Body of pancreas (tissue), 4 donors: ENCODE measurements around the gene ANGPTL1.

ENCODE experiments used
- POLR2A ChIP-seq, 3 donors: fragments of 450-650 bp; IDR thresholded peaks; one replicate each; pipeline ENCODE4 v1.6.1; 2016; ENCODE audit warnings: antibody characterized with exemption in 3 of 3, mild to moderate bottlenecking in 2 of 3
- TF ChIP-seq, protein P1 (sequence below), 7 experiments: fragments of 450-650 bp in 4 of 7; fragments of 200-600 bp in 3 of 7; sonication (generic) in 3 of 7; IDR thresholded peaks; one replicate each; pipeline ENCODE4 v1.5.1; 2016 to 2019; ENCODE audit warnings: antibody characterized with exemption in 7 of 7

DNA sequence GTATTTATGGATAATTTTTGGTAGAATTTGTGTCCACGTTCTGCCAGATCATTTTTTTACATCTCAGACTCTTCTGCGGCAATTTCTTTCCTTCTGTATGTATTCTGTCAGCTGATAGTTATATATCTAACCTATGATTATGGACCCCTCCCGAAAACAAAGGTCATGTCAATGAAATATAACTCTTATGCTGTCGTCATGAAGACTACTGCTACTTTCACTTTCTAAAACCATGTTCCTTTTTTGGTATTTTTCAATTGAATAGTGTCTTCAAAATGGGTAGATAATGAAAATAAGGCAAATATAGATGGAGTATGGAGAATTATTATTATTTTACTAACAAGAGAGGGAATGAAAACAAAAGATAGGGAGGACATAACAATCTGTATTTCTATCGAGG is 3.2 kb downstream of the ANGPTL1 start:
- TF ChIP-seq, protein P1, sequence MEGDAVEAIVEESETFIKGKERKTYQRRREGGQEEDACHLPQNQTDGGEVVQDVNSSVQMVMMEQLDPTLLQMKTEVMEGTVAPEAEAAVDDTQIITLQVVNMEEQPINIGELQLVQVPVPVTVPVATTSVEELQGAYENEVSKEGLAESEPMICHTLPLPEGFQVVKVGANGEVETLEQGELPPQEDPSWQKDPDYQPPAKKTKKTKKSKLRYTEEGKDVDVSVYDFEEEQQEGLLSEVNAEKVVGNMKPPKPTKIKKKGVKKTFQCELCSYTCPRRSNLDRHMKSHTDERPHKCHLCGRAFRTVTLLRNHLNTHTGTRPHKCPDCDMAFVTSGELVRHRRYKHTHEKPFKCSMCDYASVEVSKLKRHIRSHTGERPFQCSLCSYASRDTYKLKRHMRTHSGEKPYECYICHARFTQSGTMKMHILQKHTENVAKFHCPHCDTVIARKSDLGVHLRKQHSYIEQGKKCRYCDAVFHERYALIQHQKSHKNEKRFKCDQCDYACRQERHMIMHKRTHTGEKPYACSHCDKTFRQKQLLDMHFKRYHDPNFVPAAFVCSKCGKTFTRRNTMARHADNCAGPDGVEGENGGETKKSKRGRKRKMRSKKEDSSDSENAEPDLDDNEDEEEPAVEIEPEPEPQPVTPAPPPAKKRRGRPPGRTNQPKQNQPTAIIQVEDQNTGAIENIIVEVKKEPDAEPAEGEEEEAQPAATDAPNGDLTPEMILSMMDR (IDR thresholded peaks at IDR 0.05) = no peak
- TF ChIP-seq POLR2A (IDR thresholded peaks at IDR 0.05) = no peak
